Activated effector memory CD4-positive, alpha-beta T cell treated with anti-CD3 and anti-CD28 coated beads, Interleukin-2, amount 50 U/mL, for 16 hours (primary cell): ENCODE data around the gene FBN2.
"Not testable (repeated sequence)": the region's sequence is repeated elsewhere in the genome, so short reads cannot be mapped to it uniquely, and the experiment has no call there.

Experiments used
- DNase-seq: peaks from one replicate; pipeline ENCODE4 v3.0.0-alpha.2; 2020

FBN2 gene

GRCh38 chr5:128532776-128533175 is 5.3 kb downstream of the FBN2 start:
- DNase-seq: no peak

- no peak for DNase-seq
Measured at GRCh38 chr5:128532127-128532526, 5.9 kb downstream of the FBN2 start.

- no peak for DNase-seq
Measured at GRCh38 chr5:128528637-128529255, 9.3 kb downstream of the FBN2 start.

GRCh38 chr5:128528126-128528525 is 9.9 kb downstream of the FBN2 start:
- DNase-seq: no peak

- DNase-seq: no peak
Measured at GRCh38 chr5:128527077-128527476, 11.0 kb downstream of the FBN2 start.

- no peak for DNase-seq
Measured at GRCh38 chr5:128522336-128522735, 15.7 kb downstream of the FBN2 start.

GRCh38 chr5:128519827-128520226 is 18.2 kb downstream of the FBN2 start:
- no peak for DNase-seq

GRCh38 chr5:128516978-128517377 is 21.1 kb downstream of the FBN2 start:
- DNase-seq: no peak

- DNase-seq: no peak
Measured at GRCh38 chr5:128513806-128514205, 24.2 kb downstream of the FBN2 start.

- no peak for DNase-seq
Measured at GRCh38 chr5:128512894-128513293, 25.2 kb downstream of the FBN2 start.

GRCh38 chr5:128506643-128507042 is 31.4 kb downstream of the FBN2 start:
- DNase-seq: no peak

GRCh38 chr5:128503727-128504126 is 34.3 kb downstream of the FBN2 start:
- not testable (repeated sequence) for DNase-seq

GRCh38 chr5:128498844-128499455 is 39.1 kb downstream of the FBN2 start:
- no peak for DNase-seq

- DNase-seq: no peak
Measured at GRCh38 chr5:128494516-128494915, 43.5 kb downstream of the FBN2 start.

- DNase-seq: no peak
Measured at GRCh38 chr5:128493657-128494329, 44.3 kb downstream of the FBN2 start.

GRCh38 chr5:128491291-128491690 is 46.8 kb downstream of the FBN2 start:
- DNase-seq: no peak

GRCh38 chr5:128490761-128491160 is 47.3 kb downstream of the FBN2 start:
- DNase-seq: no peak

- DNase-seq: no peak
Measured at GRCh38 chr5:128487041-128487440, 51.0 kb downstream of the FBN2 start.

- no peak for DNase-seq
Measured at GRCh38 chr5:128483738-128484137, 54.3 kb downstream of the FBN2 start.

GRCh38 chr5:128480906-128481633 is 57.0 kb downstream of the FBN2 start:
- no peak for DNase-seq

GRCh38 chr5:128480158-128480557 is 57.9 kb downstream of the FBN2 start:
- no peak for DNase-seq

GRCh38 chr5:128478386-128479368 is 59.4 kb downstream of the FBN2 start:
- no peak for DNase-seq
